Heart right ventricle (tissue), 16 donors: ENCODE results near the gene ZC3HAV1L. TPM values are rescaled to one million over a fixed set of nuclear protein-coding genes. Genes with fewer than 3 reads are reported as not detected.
"Not testable (repeated sequence)": the region's sequence is repeated elsewhere in the genome, so short reads cannot be mapped to it uniquely, and the experiment has no call there.

Source experiments
- ATAC-seq, 8 donors: fragments of 200-7000 bp; cut with Tn5 transposase; one replicate each; pipeline ENCODE4 v1.9.1; 2020; ENCODE audit warnings: mild to moderate bottlenecking in 8 of 8, moderate library complexity in 8 of 8, moderate number of reproducible peaks in 1 of 8
- DNase-seq, 2 donors: peaks; one replicate each; pipeline ENCODE4 v3.0.0-alpha.2; 2020
- H3K27ac ChIP-seq, 10 donors: fragments of 200-600 bp; sonication (generic) in 2 of 10; one replicate each; pipeline versions ENCODE4 v1.5.0 to v1.8.0; 2020 to 2022; ENCODE audit warnings: mild to moderate bottlenecking in 3 of 10
- H3K27me3 ChIP-seq, 7 donors: fragments of 200-600 bp; one replicate each; pipeline ENCODE4 v1.8.0; 2021 to 2022; ENCODE audit warnings: mild to moderate bottlenecking in 2 of 7
- H3K36me3 ChIP-seq, 9 donors: fragments of 200-600 bp; sonication (generic) in 1 of 9; one replicate each; pipeline versions ENCODE4 v1.5.0 to v1.8.0; 2020 to 2022; ENCODE audit warnings: mild to moderate bottlenecking in 2 of 9
- H3K4me1 ChIP-seq, 9 donors: fragments of 200-600 bp; sonication (generic) in 1 of 9; one replicate each; pipeline versions ENCODE4 v1.5.0 to v1.8.0; 2020 to 2022; ENCODE audit warnings: mild to moderate bottlenecking in 4 of 9
- H3K4me3 ChIP-seq, 10 donors: fragments of 200-600 bp; sonication (generic) in 2 of 10; one replicate each; pipeline versions ENCODE4 v1.5.0 to v1.8.0; 2020 to 2022; ENCODE audit warnings: mild to moderate bottlenecking in 7 of 10, moderate library complexity in 2 of 10
- H3K9me3 ChIP-seq, 11 donors: fragments of 200-600 bp in 10 of 11; sonication (generic) in 2 of 11; one replicate each; pipeline versions ENCODE4 v1.5.0 to v1.8.0; 2013 to 2022; ENCODE audit warnings: mild to moderate bottlenecking in 2 of 11, control low read depth in 1 of 11, moderate library complexity in 1 of 11
- WGBS, 2 donors: extraction: QIAGEN DNeasy Blood & Tissue Kit; methylation state at CpG; one replicate each; pipeline ENCODE4 v1.1.7; 2013; ENCODE audit warnings: inconsistent platforms in 1 of 2; 5-methylcytosine and 5-hydroxymethylcytosine counted together
- intact Hi-C, 10 donors: fragments of 100-400 bp; cut with DNase I; formaldehyde crosslinking; loops; one replicate each; pipeline versions ENCODE4 v1.11.1 to v1.14.2; 2022
- polyA plus RNA-seq, 2 donors: library from polyadenylated mRNA; stranded (reverse); fragments of 200-250 nt; gene quantifications; one replicate each; pipeline ENCODE4 v1.2.3, GENCODE V29; 2013
- total RNA-seq, 10 donors: library from RNA; stranded (reverse); fragmentation: NEBNext Ultra II Directional in 3 of 10; extraction: Animal tissue kit (Norgen Biotek cat#: 25700) in 3 of 10; gene quantifications; one replicate each; pipeline versions ENCODE4 v1.2.1 to v1.2.4, GENCODE V29; 2021 to 2023
- TF ChIP-seq, protein P1 (sequence below), 9 donors: fragments of 200-600 bp; sonication (generic) in 2 of 9; IDR thresholded peaks; one replicate each; pipeline versions ENCODE4 v1.5.0 to v1.8.0; 2021 to 2022; ENCODE audit warnings: antibody characterized with exemption in 9 of 9, mild to moderate bottlenecking in 5 of 9, moderate library complexity in 1 of 9
- donor health status: Arrhythmogenic right ventricular cardiomyopathy.
- donor health status: ischemic (EF 13 %, LVEDD 7.1; RV severe dilation, severe dysfunction).
- donor health status: healthy with polysubstance abuse.
- donor health status: DM: no; HTN: yes; CAD: no.
- donor health status: DM: no; HTN: no; CAD: no.
- donor health status: ischemic (EF 25% LVEDD 6.9; RV normal size, moderate dysfunction).
- donor health status: ischemic (EF 25% LVEDD 5.7; RV mildly dilated, moderate dysfunction).
- donor health status: healthy.
- donor health status: DM: yes; HTN: yes; CAD: no.
- donor health status: Ischemic cardiomyopathy.
- donor health status: ischemic (EF 35%, LVEDD 5.7; RV mildly dilated, moderate dysfunction).
- donor health status: nonischemic (EF 11% LVEDD 7.7; RV severe dilation, severe dysfunction).
- donor health status: DM: yes; HTN: yes; CAD: no.
- donor health status: PGD.
- donor health status: ischemic (EF 29% LVEDD 5.4; RV normal size, mild dysfunction).
- donor health status: nonischemic (EF 23%, LVEDD 6.1; RV moderate dilation, normal function).

The ZC3HAV1L gene
- total and polyA plus RNA-seq, 12 donors, result 0.39 to 5.8 (median 2.3) TPM

DNA sequence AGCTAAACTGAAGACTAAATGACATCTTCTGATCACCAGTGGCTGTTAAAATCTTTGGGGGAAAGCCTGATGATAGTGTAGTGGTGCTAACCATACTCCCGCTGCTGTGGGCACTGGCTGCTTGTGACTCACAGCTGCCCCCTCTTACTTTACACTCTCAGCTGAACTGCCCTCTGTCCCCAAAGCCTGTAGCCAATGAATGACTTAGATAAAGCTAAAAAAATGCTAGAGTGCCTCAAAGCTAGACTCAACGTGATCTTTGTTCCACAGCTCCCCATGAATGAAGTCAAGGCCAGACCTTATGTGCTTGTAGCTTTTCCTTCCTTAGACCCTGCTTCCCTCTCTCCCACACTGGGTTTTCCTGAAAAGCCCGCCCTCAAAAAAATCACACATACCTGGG lies 6.5 kb downstream of the ZC3HAV1L start:
- peaks cover 0 to 9% (median 2%) of the 10 kb centered on the region in 9 donors for H3K4me1 ChIP-seq
- 93 to 96% methylated on average over 3 of the region's 3 CpGs for WGBS, 2 donors
- H3K27me3 ChIP-seq, result no peaks in the 10 kb centered on the region
- peaks cover 0 to 100% (median 18%) of the 10 kb centered on the region in 9 donors for H3K36me3 ChIP-seq
- H3K9me3 ChIP-seq, result no peaks in the 10 kb centered on the region
- ATAC-seq, result no peak
- intact Hi-C loops, result no loop called here
- no peak overlapping the region for H3K4me3 ChIP-seq
- H3K27ac ChIP-seq, result no peak overlapping the region
- TF ChIP-seq, protein P1, sequence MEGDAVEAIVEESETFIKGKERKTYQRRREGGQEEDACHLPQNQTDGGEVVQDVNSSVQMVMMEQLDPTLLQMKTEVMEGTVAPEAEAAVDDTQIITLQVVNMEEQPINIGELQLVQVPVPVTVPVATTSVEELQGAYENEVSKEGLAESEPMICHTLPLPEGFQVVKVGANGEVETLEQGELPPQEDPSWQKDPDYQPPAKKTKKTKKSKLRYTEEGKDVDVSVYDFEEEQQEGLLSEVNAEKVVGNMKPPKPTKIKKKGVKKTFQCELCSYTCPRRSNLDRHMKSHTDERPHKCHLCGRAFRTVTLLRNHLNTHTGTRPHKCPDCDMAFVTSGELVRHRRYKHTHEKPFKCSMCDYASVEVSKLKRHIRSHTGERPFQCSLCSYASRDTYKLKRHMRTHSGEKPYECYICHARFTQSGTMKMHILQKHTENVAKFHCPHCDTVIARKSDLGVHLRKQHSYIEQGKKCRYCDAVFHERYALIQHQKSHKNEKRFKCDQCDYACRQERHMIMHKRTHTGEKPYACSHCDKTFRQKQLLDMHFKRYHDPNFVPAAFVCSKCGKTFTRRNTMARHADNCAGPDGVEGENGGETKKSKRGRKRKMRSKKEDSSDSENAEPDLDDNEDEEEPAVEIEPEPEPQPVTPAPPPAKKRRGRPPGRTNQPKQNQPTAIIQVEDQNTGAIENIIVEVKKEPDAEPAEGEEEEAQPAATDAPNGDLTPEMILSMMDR (IDR thresholded peaks at IDR 0.05), result no peak
- no peak for DNase-seq

DNA sequence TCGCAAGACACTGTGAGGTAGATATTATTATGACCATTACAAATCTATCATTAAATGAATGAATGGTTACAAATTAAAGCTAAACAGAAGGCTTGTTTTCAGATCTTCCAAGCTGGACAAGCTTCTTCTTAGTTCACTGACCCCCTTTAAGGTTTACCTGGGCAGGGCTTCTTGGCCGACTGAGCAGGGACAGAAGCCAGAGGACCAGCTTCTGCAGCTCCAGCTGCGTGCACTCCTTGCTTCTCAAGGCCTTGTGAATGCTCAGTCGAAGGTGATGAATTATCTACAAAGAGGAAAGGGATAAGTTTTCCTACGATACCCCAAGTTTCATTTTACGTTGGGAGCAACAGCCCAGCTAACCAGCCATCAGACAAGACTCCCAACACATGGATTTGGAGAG lies 9.3 kb downstream of the ZC3HAV1L start:
- ATAC-seq (no peak), DNase-seq (no peak)
- WGBS, 2 donors, result 91 to 94% methylated on average over 6 of the region's 6 CpGs
- no peaks in the 10 kb centered on the region for H3K27me3 ChIP-seq
- intact Hi-C loops, result no loop called here
- peaks cover 0 to 98% (median 18%) of the 10 kb centered on the region in 9 donors for H3K36me3 ChIP-seq
- no peak overlapping the region for H3K4me3 ChIP-seq
- no peaks in the 10 kb centered on the region for H3K9me3 ChIP-seq
- H3K4me1 ChIP-seq, result no peaks in the 10 kb centered on the region
- TF ChIP-seq, protein P1 (IDR thresholded peaks at IDR 0.05), result no peak
- no peak overlapping the region for H3K27ac ChIP-seq

DNA sequence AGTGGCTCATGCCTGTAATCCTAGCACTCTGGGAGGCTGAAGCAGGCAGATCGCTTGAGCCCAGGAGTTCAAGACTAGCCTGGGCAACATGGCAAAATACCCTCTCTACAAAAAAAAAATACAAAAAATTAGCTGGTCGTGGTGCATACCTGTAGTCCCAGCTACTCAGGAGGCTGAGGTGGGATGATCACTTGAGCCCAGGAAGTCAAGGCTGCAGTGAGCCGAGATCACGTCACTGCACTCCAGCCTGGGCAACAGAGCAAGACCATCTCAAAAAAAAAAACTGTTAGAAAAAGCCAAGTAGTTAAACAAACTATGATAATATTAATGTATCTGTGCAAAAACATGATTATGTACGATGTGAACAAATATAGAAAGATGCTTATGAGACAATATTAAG lies 10.0 kb downstream of the ZC3HAV1L start:
- intact Hi-C loops, H3K27me3 ChIP-seq, H3K27ac ChIP-seq, ATAC-seq, H3K4me1 ChIP-seq, H3K9me3 ChIP-seq, H3K4me3 ChIP-seq, DNase-seq: not testable (repeated sequence)
- H3K36me3 ChIP-seq, result peaks cover 0 to 98% (median 18%) of the 10 kb centered on the region in 9 donors
- WGBS, 2 donors, result 92% methylated on average over 5 of the region's 5 CpGs

DNA sequence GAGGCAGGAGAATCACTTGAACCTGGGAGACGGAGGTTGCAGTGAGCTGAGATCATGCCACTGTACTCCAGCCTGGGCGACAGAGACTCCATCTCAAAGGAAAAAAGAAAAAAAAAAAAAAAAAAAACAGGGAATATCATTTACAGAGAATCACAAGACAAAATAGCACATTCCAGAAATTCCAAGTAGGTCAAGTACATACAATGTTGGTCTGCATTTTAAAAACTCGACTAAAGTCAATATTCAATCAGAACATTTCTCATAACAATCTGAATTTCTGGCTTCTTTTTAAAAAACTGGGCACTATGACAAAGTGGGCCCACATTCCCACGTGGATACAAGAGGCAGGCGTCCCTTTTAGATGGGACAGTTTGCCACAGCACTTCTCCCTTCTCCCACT lies 12.8 kb downstream of the ZC3HAV1L start:
- H3K27ac ChIP-seq, result no peak overlapping the region
- DNase-seq (no peak), ATAC-seq (no peak)
- 76 to 80% methylated on average over 5 of the region's 5 CpGs for WGBS, 2 donors
- no peaks in the 10 kb centered on the region for H3K9me3 ChIP-seq
- peaks cover 0 to 82% (median 18%) of the 10 kb centered on the region in 9 donors for H3K36me3 ChIP-seq
- no peak overlapping the region for H3K4me3 ChIP-seq
- intact Hi-C loops, result loop anchor here in 2 of 10 donors (5.0 kb wide), 2 partner anchors 39 to 54 kb away; no protein-coding TSS in a partner anchor
- no peaks in the 10 kb centered on the region for H3K27me3 ChIP-seq
- TF ChIP-seq, protein P1 (IDR thresholded peaks at IDR 0.05), result no peak
- H3K4me1 ChIP-seq, result no peaks in the 10 kb centered on the region

DNA sequence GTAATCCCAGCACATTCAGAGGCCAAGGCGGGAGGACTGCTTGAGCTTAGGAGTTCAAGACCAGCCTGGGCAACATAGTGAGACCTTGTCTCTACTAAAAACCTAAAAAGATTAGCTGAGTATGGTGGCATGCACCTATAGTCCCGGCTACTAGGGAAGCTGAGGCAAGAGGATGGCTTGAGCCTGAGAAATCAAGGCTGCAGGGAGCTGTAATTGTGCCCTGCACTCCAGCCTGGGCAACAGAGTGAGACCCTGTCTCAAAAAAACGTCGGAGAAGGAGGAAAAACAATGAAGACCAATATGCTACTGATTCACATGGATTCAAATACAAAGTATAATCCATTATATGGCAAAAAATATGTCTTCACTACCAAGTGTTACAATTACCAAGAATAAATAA lies 13.6 kb downstream of the ZC3HAV1L start:
- ATAC-seq (no peak), DNase-seq (no peak)
- no peak overlapping the region for H3K4me3 ChIP-seq
- no peaks in the 10 kb centered on the region for H3K9me3 ChIP-seq
- 64 to 92% methylated on average over 4 of the region's 4 CpGs for WGBS, 2 donors
- H3K36me3 ChIP-seq, result peaks cover 0 to 74% (median 13%) of the 10 kb centered on the region in 9 donors
- intact Hi-C loops, result loop anchor here in 2 of 10 donors (5.0 kb wide), 2 partner anchors 40 to 55 kb away; no protein-coding TSS in a partner anchor
- H3K4me1 ChIP-seq, result peaks cover 0 to 2% (median 0%) of the 10 kb centered on the region in 9 donors
- H3K27ac ChIP-seq, result no peak overlapping the region
- H3K27me3 ChIP-seq, result no peaks in the 10 kb centered on the region
- TF ChIP-seq, protein P1 (IDR thresholded peaks at IDR 0.05), result no peak
